GM18858 (cell line): ENCODE results near the gene PTRH2.

Source experiments
- ATAC-seq: cut with Tn5 transposase; IDR thresholded peaks from one replicate; pipeline ENCODE4 v1.9.1; 2021; ENCODE audit not compliant: unreplicated experiment

Gene PTRH2

DNA sequence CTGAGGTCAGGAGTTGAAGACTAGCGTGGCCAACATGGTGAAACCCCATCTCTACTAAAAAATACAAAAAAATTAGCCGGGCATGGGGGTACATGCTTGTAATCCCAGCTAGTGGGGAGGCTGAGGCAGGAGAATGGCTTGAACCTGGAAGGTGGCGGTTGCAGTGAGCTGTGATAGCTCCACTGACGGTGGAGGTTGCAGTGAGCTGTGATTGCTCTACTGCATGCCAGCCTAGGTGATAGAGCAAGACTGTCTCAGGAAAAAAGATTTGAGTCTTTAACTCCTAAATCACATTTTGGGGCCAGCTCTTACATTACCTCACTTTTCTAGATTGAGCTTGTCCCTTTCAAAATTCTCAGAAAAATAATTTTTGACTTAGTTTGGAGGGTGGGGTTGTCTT, 15.4 kb upstream of the PTRH2 start:
- no peak for ATAC-seq

DNA sequence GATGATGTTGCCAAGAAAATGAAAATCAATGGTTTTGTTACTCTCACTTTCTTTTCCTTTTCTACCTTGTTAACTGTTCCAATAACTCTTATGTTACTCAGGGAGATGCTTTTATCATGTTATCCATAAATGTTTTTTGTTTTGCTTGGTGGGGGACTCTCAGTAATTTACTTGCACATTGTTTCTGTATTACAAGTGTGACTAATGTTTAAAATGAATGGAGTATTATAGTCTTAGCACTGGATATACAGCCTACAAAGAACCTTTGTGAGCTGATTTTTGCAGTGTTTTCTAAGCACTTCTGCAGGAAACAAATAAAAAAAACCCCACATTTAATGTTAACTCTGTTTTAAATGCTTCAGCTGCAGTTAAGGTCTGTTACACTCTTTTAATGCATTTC, 12.3 kb upstream of the PTRH2 start:
- no peak for ATAC-seq

DNA sequence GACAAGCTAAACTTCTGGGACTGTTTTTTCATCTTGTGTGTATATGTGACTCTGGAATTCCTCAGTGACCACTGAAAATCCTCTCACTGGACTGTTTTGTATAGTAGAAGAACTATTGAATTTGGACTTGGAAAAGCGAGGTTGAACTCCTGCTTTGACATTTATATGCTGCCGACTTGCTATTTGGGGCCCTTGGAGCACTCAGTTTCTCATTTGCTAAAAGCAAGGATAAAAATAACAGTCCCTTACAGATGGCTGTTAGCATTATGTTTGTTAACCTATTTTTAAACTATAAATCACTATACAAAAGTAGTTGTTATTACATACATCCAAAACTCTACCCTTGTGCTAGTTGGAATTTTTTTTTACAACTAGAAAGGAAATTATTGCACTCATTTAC, 9.2 kb upstream of the PTRH2 start:
- no peak for ATAC-seq

DNA sequence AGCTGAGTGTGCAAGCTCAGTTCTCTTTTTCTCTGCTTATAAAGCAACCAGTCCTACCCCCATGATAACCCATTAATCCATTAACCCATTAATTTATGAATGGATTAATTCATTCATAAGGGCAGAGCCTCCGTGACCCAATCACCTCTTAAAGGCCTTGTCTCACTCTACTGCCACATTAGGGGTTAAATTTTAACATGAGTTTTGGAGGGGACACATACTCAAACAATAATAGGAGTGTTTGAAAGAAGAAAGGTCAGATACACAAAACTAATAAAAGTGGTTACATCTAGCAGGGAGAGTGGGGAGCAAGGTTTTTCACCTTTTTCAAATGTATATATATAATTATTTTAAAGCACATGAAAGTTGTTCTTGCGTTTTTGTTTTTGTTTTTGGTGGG, 7.0 kb upstream of the PTRH2 start:
- ATAC-seq, result no peak

DNA sequence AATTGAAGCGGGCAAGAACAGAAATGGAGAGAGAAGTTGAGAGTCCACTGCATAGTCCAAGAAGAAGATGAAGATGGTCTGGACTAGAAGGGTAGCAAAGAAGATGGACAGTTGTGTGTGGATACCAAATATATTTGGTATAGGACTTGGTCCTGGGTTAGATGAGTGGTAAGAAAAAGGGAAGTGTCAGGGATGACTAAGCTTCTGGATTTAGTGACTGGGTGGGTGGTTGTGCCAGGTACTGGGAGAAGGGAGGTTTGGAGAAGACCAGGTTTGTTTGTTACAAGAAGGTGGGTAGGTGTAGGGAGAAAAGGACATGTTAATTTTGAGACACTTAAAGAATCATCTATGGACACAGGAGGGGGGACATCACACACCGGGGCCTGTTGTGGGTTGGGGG, 5.6 kb upstream of the PTRH2 start:
- ATAC-seq, result no peak

DNA sequence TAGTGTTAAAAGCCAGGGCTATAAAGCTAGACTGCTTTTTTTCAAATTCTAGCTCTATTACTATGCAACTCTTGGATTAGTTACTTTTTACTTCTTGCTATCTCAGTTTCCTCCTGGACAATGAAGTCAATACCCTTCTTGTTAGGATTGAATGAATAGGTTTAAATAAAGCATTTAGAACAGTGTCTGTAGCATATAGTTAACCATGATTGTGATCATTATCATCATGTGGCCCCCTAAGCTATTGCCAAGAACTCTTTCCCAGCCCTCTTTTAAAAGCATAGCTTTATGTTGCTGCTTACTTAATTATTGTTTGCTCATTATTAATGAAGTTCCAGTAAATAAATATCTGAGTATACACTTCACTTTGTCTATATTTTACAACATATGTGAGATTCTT, 4.7 kb upstream of the PTRH2 start:
- no peak for ATAC-seq

DNA sequence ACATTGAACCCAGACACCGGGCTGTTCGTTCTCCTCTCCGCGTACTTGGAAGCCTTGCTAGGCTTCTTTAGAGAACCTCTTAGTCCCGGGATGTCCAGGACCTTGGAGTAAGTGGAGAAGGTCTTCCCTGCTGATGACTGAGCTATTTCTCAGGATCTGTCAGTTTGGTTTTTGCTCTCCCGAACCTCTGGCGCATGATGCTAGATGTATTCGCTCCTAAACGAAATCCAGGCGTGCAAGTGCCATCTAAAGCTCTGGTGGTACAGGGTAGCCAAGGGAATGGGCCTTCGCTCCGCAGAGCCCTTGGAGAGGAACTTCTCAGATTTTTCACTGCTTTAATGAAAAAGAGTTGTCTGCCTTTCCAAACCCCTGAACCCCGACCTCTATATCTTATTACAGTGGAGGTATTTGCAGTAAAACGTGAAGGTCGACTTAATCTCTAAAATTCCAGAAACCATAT, 771 bp upstream of the PTRH2 start:
- ATAC-seq, result no peak

DNA sequence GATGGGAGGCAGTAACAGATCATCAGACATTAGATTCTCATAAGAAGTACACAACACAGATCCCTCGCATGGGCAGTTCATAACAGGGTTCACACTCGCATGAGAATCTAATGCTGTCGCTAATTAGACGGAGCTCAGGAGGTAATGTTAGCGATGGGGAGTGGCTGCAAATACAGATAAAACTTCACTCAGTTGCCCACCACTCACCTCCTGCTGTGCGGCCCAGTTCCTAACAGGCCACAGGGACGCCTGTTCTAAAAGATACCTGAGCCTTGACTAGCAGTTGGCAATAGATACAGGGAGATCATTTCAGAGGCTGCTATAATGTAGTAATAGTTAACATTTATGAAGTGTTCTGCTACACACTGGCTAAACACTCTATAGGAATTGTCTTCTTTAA, 4.9 kb downstream of the PTRH2 start:
- no peak for ATAC-seq

DNA sequence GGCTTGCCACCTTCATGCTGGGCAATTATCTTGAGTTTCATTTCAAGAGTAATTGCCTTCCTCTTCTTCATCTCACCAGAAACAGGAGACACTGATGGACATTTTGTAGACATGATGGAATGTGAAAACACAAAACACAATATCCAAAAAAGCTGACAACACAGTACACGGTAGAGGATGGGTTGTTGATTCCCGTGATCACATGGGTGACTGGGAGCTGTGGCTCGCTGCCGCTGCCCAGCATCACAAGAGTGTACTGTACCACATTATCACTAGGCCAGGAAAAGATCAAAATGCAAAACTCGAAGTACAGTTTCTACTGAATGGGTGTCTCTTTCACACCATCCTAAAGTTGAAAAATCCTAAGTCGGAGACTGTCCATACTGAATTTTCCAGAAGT, 7.4 kb downstream of the PTRH2 start:
- ATAC-seq, result no peak

DNA sequence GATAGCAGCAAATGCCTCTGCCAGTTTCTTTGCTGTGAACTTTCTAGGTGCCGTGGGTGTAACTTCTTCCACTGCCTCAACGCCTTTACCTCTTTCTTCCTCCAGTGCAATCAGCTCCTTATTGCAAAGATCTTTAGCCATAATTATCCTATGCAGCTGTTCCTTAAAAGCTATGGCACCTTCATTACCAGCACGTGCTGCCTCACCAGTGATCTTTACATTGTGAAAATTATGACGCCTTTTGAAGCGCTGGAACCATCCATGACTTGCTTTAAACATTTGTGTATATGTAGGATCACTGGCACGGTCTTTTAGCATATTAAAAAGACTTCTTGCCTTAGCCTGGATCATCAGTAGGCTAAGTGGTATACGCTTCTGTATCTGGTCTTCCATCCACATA, 8.0 kb downstream of the PTRH2 start:
- no peak for ATAC-seq

DNA sequence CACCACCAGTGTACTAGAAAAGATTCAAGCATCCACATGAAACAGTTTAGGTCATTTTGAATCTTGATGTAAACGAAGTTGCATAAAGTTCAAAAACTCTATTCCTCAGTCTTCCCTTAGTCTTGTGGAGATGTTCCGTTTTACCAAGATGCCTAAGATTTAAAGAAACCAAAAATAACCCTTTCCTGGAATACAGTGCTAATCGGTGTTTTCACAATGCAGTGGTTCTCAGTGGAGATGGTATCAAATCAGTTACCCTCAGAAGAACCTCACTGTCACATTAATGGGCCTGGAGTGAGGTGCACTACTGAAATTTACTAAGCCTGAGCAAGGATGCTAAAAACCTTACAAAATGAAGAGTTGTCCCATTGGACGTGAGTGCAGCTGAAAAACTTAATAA, 9.1 kb downstream of the PTRH2 start:
- ATAC-seq, result no peak

DNA sequence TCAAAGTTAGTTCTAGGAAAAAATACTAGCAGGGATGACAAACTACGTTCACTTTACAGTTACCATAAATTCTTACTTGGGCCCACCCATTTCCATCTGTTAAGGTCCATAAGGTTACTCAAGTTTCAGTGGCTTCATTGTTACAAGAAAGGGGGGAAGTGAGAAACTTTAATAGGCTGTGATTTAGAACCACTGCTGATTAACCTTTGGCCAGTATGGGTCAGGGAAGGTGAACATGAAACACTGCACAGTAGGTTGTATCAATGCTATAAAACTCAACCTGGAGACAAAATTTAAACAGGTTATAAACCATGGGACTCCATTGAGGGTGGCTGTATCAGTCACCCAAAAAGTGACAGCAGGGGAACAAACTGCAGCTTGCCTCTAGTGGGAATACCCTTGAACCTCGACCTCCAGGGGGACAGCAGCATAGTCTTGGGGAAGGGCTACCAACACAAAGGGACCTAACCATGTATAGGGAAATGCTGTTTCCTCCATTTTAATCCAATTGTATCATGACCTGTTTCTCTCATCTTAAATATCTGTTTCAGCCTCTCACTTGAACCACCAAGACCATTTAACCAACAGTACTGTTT, 10.4 kb downstream of the PTRH2 start:
- no peak for ATAC-seq

DNA sequence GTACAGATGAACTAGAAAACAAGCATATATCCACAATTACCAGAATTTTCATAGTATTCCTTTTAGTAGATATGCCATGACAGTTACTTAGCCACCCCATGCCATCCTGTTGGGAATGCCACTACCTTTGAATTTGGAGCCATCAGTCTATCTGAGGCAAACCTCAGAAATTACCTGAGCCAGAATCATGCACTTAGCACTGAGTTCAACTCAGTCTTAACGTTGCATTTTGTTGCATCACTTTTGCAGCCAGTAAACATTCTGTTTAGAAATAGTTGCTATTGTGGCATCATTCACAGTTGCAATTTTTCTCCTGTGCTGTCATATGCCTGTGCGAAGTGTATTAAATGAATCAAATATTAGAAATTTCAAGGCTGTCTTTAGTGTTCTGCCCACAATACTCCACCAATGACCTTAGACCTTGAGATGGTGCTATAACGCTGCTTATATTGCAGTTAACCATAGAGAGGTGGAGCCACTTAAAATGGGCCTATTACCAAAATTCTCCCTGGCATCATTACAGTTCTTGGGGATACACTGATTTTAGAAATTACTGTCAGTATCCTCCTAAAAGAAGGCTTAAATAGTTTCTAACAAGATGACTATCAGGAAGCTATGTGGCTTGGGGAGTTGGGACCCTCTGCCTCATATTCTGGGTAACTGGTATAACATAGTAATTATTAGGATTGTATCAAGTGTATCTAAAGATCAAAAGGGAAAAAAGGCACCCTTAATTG, 11.1 kb downstream of the PTRH2 start:
- ATAC-seq, result no peak

DNA sequence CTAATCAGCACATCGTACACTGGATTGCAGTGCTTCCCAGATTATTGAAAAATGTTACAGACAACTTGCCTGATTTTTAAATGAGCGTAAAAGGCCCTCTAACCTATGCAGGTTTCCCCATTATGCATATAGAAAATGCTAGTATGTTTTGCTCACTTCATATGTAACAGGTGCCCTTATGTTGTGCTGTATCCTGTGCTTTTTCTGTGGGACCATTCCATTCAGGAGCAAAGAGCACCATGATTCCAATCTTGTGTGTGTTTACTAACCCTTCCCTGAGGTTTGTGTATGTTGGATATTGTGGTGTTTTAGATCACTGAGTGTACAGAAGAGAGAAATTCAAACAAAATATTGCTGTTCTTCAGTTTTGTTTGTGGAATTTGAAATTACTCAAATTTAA, 12.9 kb downstream of the PTRH2 start:
- no peak for ATAC-seq

DNA sequence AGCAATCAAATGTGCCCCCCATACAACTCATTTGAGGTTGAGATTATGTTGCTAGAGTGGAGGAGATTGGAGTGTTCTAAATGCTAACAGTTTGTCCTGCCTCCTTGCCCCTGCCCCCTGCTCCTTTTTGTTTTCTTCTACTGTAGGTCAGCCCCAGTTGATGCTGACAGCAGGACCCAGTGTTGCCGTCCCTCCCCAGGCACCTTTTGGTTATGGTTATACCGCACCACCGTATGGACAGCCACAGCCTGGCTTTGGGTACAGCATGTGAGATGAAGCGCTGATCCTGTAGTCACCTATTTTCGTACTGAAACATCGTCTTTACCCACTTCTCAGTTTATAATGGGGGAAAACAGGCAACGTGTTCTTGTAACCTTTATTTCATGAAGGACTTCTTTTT, 13.6 kb downstream of the PTRH2 start:
- ATAC-seq, result no peak

DNA sequence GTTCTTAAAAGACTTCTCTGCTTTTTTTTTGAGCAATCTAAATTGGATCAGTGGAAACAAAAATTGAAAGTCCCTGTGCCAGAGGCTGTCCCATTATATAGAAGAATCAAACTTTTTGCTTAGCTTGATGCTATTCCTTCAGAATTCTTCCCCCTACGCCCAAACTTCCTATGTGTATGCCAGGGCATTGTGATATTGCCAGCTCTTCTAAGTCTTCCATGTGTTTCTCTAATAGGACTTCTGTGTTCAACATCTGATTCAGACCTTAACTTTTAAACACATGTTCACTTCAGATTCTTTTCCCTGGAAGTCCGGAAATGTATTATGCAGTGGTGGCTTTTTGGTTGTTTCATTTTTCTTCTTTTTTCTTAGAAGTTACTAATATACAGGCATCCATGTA, 18.7 kb downstream of the PTRH2 start:
- no peak for ATAC-seq

DNA sequence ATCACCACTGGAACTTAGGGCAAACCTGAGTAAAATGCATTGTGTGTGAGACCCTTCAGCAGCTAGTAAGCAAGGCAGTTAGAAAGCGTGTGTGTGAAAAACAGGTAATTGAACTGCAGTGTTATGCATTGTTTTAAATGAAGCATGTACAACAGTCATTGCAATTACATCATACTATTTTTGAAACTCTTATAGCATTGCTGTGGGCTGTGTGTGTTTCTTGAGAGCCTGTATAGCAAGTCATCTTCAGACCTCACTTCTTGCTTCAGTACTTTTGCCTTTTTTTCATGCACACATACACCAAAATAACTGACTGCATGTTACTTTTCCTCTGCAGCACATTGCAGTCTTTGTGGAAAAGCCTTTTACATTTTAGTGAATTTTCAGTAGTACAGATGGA, 19.2 kb downstream of the PTRH2 start:
- ATAC-seq, result no peak

DNA sequence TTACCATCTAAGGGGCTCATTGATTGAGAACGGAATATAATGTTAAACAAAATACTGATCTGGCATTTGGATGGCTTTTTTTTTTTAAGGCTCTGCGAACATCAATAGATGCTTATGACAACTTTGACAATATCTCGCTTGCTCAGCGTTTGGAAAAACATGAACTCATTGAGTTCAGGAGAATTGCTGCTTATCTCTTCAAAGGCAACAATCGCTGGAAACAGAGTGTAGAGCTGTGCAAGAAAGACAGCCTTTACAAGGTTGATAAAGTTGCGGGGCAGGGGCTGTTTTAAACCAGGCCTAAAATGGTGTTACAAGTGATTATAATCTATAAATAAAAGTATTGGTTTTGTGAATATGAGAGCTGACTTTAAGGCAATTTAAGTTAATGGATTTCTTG, 22.3 kb downstream of the PTRH2 start:
- ATAC-seq, result no peak

DNA sequence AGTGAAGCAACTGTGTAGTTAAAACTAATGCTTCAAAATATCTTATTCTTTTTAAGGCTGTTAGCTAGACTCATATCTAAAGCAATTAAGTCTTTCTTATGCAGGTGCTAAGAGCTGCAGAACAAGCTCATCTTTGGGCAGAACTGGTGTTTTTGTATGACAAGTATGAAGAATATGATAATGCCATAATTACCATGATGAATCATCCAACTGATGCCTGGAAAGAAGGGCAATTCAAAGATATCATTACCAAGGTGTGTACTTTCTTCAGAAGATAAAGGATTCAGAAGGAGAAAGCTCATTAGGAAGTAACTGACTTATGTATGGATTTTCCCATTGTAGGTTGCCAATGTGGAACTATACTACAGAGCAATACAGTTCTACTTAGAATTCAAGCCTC, 23.9 kb downstream of the PTRH2 start:
- no peak for ATAC-seq

DNA sequence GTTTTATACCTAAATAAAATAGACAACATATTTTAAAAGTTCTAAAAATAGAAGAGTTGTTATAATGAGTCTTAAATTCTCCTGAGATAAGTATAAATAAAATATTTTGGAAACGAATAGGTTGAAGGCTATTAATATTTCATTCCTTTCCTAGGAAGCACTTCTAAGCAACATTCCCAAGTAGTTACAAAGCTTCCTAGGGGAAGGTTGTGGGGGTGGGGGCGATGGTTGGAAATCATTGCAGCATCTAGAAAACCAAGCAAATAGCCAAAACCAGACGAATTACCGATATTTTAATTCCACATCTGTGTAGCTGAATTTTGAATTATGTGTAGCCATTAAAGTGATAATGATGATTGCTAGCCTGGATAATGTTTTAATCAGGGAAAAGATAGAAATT, 26.9 kb downstream of the PTRH2 start:
- no peak for ATAC-seq

DNA sequence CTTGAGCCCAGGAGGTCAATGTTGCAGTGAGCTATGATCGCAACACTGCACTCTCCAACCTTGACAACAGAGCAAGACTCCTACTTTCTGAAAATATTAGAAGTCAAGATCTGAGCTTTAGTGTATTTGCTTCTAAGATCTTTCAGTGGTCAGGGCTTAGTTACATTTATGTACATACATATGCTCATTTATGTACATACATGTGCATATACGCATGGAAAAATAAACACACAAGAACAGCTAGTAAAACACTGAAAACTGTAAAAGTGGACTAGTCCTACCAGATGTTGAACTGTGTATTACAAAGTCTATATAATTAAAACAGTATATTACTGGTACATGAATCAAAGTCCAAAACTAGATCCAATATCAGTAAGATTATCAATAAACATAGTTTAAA, 28.3 kb downstream of the PTRH2 start:
- ATAC-seq, result no peak

DNA sequence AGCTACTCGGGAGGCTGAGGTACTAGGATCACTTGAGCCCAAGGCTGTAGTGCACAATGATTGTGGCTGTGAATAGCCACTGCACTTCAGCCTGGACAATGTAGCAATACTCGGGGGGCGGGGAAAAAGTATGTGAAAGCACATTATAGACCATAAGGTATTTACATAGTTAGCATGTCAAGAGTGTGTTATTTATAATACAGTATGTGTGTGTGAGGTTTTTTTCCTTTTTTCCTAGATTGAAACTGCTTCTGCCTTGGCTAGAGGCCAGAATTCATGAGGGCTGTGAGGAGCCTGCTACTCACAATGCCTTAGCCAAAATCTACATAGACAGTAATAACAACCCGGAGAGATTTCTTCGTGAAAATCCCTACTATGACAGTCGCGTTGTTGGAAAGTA, 30.5 kb downstream of the PTRH2 start:
- ATAC-seq, result no peak

DNA sequence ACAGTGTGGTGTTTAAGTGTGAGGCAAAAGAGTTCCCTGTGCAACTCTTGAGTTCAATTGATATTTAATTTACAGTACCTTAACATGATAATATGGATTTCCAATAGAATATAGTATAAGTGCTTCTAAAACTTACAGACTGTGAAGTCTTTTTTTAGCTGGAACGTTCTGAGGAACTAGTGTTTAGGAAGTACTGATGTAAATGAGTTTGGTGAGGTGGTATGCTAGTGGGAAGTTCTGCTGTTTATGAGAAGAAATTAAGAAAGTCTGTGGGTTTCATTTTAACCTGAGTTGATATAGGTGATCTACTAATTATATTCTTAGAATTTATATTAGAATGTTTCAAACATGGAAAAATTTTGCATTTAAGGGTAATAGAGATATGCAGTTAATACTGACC, 32.0 kb downstream of the PTRH2 start:
- ATAC-seq, result no peak
